GM23248 (cell line): ENCODE results near the gene TRIM72. TPM values are rescaled to one million over a fixed set of nuclear protein-coding genes. Genes with fewer than 3 reads are reported as not detected.

Experiments
- DNase-seq: peaks from one replicate; pipeline ENCODE4 v3.0.0-alpha.2; 2015
- H2AFZ ChIP-seq: fragments of 200-600 bp; sonication (generic); 2 replicates; pipeline ENCODE4 v1.6.1; 2016; ENCODE audit warnings: antibody characterized with exemption
- H3F3A ChIP-seq: fragments of 200-600 bp; sonication (generic); 2 replicates; pipeline ENCODE4 v1.6.1; 2016; ENCODE audit warnings: mild to moderate bottlenecking, antibody characterized with exemption, mixed run types; ENCODE audit not compliant: insufficient read depth
- H3K27ac ChIP-seq: fragments of 200-600 bp; sonication (generic); 2 replicates; pipeline ENCODE4 v1.5.1; 2016; ENCODE audit warnings: mild to moderate bottlenecking
- H3K27me3 ChIP-seq: fragments of 200-600 bp; sonication (generic); replicated peaks from 2 replicates; pipeline ENCODE4 v1.6.1; 2016; ENCODE audit warnings: mild to moderate bottlenecking; ENCODE audit not compliant: insufficient read depth
- H3K36me3 ChIP-seq: fragments of 200-600 bp; sonication (generic); 2 replicates; pipeline ENCODE4 v1.6.1; 2016; ENCODE audit warnings: low read depth, mild to moderate bottlenecking
- H3K4me1 ChIP-seq: fragments of 200-600 bp; sonication (generic); 2 replicates; pipeline ENCODE4 v1.6.1; 2016; ENCODE audit warnings: mild to moderate bottlenecking; ENCODE audit not compliant: insufficient read depth
- H3K4me2 ChIP-seq: fragments of 200-600 bp; sonication (generic); one replicate; pipeline ENCODE4 v1.6.1; 2016; ENCODE audit warnings: mild to moderate bottlenecking; ENCODE audit not compliant: unreplicated experiment
- H3K4me3 ChIP-seq: fragments of 200-600 bp; sonication (generic); 2 replicates; pipeline ENCODE4 v1.5.1; 2016; ENCODE audit warnings: mild to moderate bottlenecking
- H3K79me2 ChIP-seq: fragments of 200-600 bp; sonication (generic); 2 replicates; pipeline ENCODE4 v1.6.1; 2016; ENCODE audit warnings: mild to moderate bottlenecking; ENCODE audit not compliant: insufficient read depth
- H3K9ac ChIP-seq: fragments of 200-600 bp; sonication (generic); 2 replicates; pipeline ENCODE4 v1.6.1; 2016; ENCODE audit warnings: mild to moderate bottlenecking
- H3K9me2 ChIP-seq: fragments of 200-600 bp; sonication (generic); 2 replicates; pipeline ENCODE4 v1.6.1; 2016; ENCODE audit warnings: mixed run types, mild to moderate bottlenecking, moderate library complexity; ENCODE audit not compliant: insufficient read depth
- H3K9me3 ChIP-seq: fragments of 200-600 bp; sonication (generic); one replicate; pipeline ENCODE4 v1.6.1; 2017; ENCODE audit warnings: low read depth
- H4K20me1 ChIP-seq: fragments of 200-600 bp; sonication (generic); 2 replicates; pipeline ENCODE4 v1.6.0; 2016; ENCODE audit not compliant: insufficient read depth
- EZH2 ChIP-seq: fragments of 200-600 bp; sonication (generic); IDR thresholded peaks from 2 replicates; pipeline ENCODE4 v1.6.1; 2018; ENCODE audit warnings: antibody characterized with exemption, mild to moderate bottlenecking; ENCODE audit not compliant: insufficient read depth, poor library complexity, severe bottlenecking
- EZH2phosphoT487 ChIP-seq: fragments of 200-600 bp; sonication (generic); IDR thresholded peaks from 2 replicates; pipeline ENCODE4 v1.6.1; 2018; ENCODE audit warnings: antibody characterized with exemption, moderate library complexity, mild to moderate bottlenecking, low read depth; ENCODE audit not compliant: insufficient read depth
- WGBS, 2 experiments: methylation state at CpG; one replicate each; pipeline ENCODE4 v1.1.6; 2015 to 2017; ENCODE audit warnings: low lambda C conversion rate in 2 of 2, low coverage in 1 of 2; ENCODE audit errors: missing lambda C conversion rate in 2 of 2; 5-methylcytosine and 5-hydroxymethylcytosine counted together
- in situ Hi-C: fragments of 300-500 bp; cut with MboI; formaldehyde crosslinking; loops from 2 replicates; pipeline ENCODE4 v1.15.0; 2020
- polyA plus RNA-seq: library from polyadenylated mRNA; unstranded; fragments of >200 nt; fragmentation: Nextera tagmentation; extraction: Ambion mirVana; gene quantifications from 2 replicates; pipeline ENCODE4 v1.2.1, GENCODE V29; 2016
- total RNA-seq: library from RNA; depleted of rRNA; stranded (reverse); fragments of >200 nt; shearing (Covaris generic); gene quantifications from 2 replicates; pipeline ENCODE4 v1.2.3, GENCODE V29; 2014

Gene TRIM72
- total and polyA plus RNA-seq, 2 experiments from 2014 or later = not detected

DNA sequence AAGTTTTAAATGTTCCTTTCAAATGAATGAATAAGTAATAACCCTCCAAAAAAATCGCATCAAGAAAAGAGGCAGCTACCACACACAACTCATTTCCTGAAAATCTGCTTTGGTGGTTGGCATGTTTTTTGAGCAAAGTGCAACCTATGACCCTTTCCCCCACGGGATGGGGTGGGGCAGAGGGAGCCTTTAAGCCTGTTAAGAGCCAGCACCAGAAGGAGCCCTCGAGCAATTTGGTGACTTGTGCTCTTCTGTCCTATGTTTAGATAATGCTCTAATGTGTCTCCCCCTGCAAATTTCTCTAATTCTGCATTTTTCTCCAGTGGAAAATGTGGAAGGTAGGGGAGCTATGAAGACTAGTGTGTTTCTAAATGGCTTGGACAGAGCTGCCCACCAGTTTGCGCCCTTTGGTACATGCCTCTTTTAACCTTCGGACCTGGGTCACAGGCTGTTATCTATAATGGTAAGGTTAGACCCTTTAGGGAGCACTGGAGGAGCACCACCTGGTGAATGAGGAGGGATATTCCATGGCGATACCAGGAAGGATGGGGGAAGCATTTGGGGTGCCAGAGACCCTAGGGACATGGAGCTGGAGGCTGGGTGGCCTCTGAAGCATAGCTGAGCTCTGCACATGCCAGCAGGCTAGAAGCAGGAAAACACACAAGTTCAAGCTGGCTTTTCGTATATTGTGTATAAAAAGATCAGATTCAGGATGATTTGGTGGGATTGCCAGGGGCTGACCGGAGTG lies 12.9 kb upstream of the TRIM72 start:
- peaks cover 9% of the 10 kb centered on the region; the same call in 1 of the 2 replicates for H3K4me1 ChIP-seq
- no peaks in the 10 kb centered on the region for H3K9me2 ChIP-seq
- H3K9me3 ChIP-seq = no peaks in the 10 kb centered on the region
- in situ Hi-C loops = loop anchor here (10.0 to 25.0 kb wide), 2 partner anchors 244 to 511 kb away; partner anchors contain the start of gene ZNF843
- no peaks in the 10 kb centered on the region for H3K27me3 ChIP-seq
- H3K36me3 ChIP-seq = peaks cover 13% of the 10 kb centered on the region
- H3K4me2 ChIP-seq = peak overlapping the region; percentile 94
- H3K4me3 ChIP-seq = no peak overlapping the region
- WGBS, 2 experiments = 52 to 53% methylated on average over 8 of the region's 8 CpGs
- peak overlapping the region; percentile 23; the same call in 1 of the 2 replicates for H3K27ac ChIP-seq
- peak; percentile 60 for DNase-seq
- TF ChIP-seq EZH2 = no peak
- no peak for TF ChIP-seq EZH2phosphoT487
- 0 out of 2 replicates have a peak, but pooled peaks cover 5% of the 10 kb centered on the region for H3K79me2 ChIP-seq
- H3F3A ChIP-seq = peaks cover 53% of the 10 kb centered on the region
- no peak overlapping the region for H2AFZ ChIP-seq
- 0 out of 2 replicates have a peak, but pooled peaks cover 4% of the 10 kb centered on the region for H4K20me1 ChIP-seq
- H3K9ac ChIP-seq = no peak overlapping the region; the same call in 1 of the 2 replicates

GRCh38 chr16:31201582-31202413 lies 12.1 kb upstream of the TRIM72 start:
- in situ Hi-C loops = loop anchor here (10.0 to 25.0 kb wide), 2 partner anchors 243 to 511 kb away; partner anchors contain the start of gene ZNF843
- H4K20me1 ChIP-seq = 0 out of 2 replicates have a peak, but pooled peaks cover 4% of the 10 kb centered on the region
- no peaks in the 10 kb centered on the region for H3K9me2 ChIP-seq
- TF ChIP-seq EZH2 (no peak), EZH2phosphoT487 (no peak)
- no peaks in the 10 kb centered on the region for H3K79me2 ChIP-seq
- peaks cover 9% of the 10 kb centered on the region; the same call in 1 of the 2 replicates for H3K4me1 ChIP-seq
- peak overlapping the region; percentile 68 for H3K9ac ChIP-seq
- 16 to 19% methylated on average over 32 to 33 of the region's 35 CpGs for WGBS, 2 experiments
- H3K4me2 ChIP-seq = peak overlapping the region; percentile 94
- no peaks in the 10 kb centered on the region for H3K9me3 ChIP-seq
- no peak overlapping the region for H3K27ac ChIP-seq
- peak overlapping the region; percentile 82 for H3K4me3 ChIP-seq
- peaks cover 5% of the 10 kb centered on the region; the same call in 1 of the 2 replicates for H3K36me3 ChIP-seq
- H2AFZ ChIP-seq = peak overlapping the region; percentile 94
- peak; percentile 45 for DNase-seq
- no peaks in the 10 kb centered on the region for H3K27me3 ChIP-seq
- peaks cover 46% of the 10 kb centered on the region for H3F3A ChIP-seq

DNA sequence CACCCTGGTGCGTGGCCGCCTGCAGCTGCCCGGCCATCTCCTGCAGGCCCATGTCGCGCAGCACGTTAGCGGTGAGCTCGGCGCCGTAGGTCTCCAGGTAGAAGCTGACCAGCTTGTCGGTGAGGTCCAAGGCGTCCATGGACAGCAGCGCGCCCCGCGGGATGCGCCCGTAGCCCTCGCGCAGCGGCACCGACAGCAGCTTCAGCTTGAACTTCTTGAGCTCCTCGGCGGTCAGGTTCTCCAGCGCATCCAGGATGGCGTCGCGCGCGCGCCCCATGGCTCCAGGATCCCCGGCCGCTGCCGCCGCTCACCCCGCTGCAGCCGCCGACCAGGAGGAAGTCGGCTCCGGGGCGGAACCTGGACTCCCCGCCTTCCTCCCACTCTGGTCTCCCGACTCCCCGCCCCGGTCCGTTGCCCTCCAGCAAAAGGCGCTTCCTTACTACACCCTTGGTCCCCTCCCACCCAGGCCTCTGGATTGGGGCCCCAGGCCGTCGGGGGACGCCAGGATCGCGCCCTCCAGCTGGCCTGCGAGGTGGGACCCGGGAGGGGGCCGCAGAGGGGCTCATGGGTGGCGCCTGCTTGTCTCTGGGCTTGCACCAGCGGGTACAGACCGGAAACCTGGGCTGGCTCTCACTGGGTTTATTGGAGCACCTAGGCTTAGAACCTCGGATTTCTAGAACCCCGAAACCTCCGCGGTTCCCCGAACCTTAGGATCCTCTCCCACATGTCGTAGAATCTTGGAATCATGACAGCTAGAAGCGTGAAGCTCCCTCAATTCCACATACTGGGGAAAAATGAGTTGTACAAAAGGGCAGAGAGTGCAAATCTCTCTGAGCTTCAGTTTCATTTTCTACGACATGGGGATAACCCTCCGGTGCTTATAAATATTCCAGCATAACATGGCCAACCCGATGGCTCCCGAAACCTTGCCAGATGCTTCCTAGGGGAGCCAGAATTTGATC lies 11.2 kb upstream of the TRIM72 start, which contains the start of gene PYCARD:
Gene PYCARD, minus strand, starts transcription at position 347 of the 962 bp plus-strand sequence. Its CDS starts 70 bp downstream, at position 277.
- peak within 1 kb of the TSS; percentile 68 for H3K9ac ChIP-seq
- H3K9me3 ChIP-seq = no peaks in the 10 kb centered on the region
- no peak within 1 kb of the TSS for H3K27ac ChIP-seq
- H3K79me2 ChIP-seq = no peaks in the 10 kb centered on the region
- DNase-seq = peak; percentile 76
- H3K4me1 ChIP-seq = peaks cover 9% of the 10 kb centered on the region; the same call in 1 of the 2 replicates
- H3K9me2 ChIP-seq = no peaks in the 10 kb centered on the region
- peak within 1 kb of the TSS; percentile 94 for H2AFZ ChIP-seq
- no peaks in the 10 kb centered on the region for H3K36me3 ChIP-seq
- no peaks in the 10 kb centered on the region for H3K27me3 ChIP-seq
- TF ChIP-seq EZH2phosphoT487 (no peak), EZH2 (no peak)
- peak within 1 kb of the TSS; percentile 82 for H3K4me3 ChIP-seq
- in situ Hi-C loops = loop anchor here (10.0 to 25.0 kb wide), 2 partner anchors 242 to 510 kb away; partner anchors contain the start of gene ZNF843
- whole genome bisulfite sequencing, 2 experiments = 2 to 4% methylated on average over 33 to 60 of the region's 69 CpGs
- H4K20me1 ChIP-seq = 0 out of 2 replicates have a peak, but pooled peaks cover 4% of the 10 kb centered on the region
- H3F3A ChIP-seq = peaks cover 38% of the 10 kb centered on the region
- H3K4me2 ChIP-seq = peak within 1 kb of the TSS; percentile 94
